Measurements from ENCODE around the gene PTCD3. TPM values are rescaled to one million over a fixed set of nuclear protein-coding genes. Genes with fewer than 3 reads are reported as not detected.

The PTCD3 gene
- total RNA-seq, 1 experiment from 2014 or later: 180 TPM

GRCh38 chr2:86070868-86071267, 35.2 kb upstream of the PTCD3 start:
- DNase-seq: no peak
- Histone ChIP-seq H3K56ac (ENCODE audit: insufficient read length, low read depth, low read length) (no peak overlapping the region), H3K79me2 (ENCODE audit: insufficient read depth, low read length) (no peaks in the 10 kb centered on the region), H2BK20ac (ENCODE audit: low read depth, low read length, poor library complexity, severe bottlenecking) (no peak overlapping the region), H3K23ac (ENCODE audit: insufficient read length, low read depth, low read length) (no peak overlapping the region), H4K5ac (ENCODE audit: insufficient read length, low read depth, low read length) (no peak overlapping the region), H4K20me1 (ENCODE audit: control insufficient read depth, insufficient read depth, insufficient read length) (no peaks in the 10 kb centered on the region), H4K91ac (ENCODE audit: insufficient read length, low read depth, low read length) (no peak overlapping the region), H3K4me1 (ENCODE audit: insufficient read depth, low read length) (no peaks in the 10 kb centered on the region), H3K27ac (ENCODE audit: insufficient read length, low read depth, low read length) (no peak overlapping the region), H3K9me3 (ENCODE audit: control insufficient read depth, low read depth, low read length) (no peaks in the 10 kb centered on the region), H3K18ac (ENCODE audit: insufficient read length, low read depth, low read length) (no peak overlapping the region), H2BK120ac (ENCODE audit: low read depth, low read length, poor library complexity, severe bottlenecking) (no peak overlapping the region), H2AK5ac (ENCODE audit: insufficient read length, low read length) (no peak overlapping the region), H3K9ac (ENCODE audit: extremely low read depth, insufficient read length, low read length) (no peak overlapping the region), H2BK12ac (ENCODE audit: insufficient read length, low read depth, low read length) (no peak overlapping the region), H3K4me2 (ENCODE audit: insufficient read depth, insufficient read length, low read length) (no peak overlapping the region), H3T11ph (ENCODE audit: low read length) (no peak overlapping the region), H2BK15ac (ENCODE audit: low read depth, low read length) (no peak overlapping the region), H3K4ac (ENCODE audit: low read depth, low read length) (no peak overlapping the region), H3K27me3 (ENCODE audit: insufficient read depth, low read length) (no peaks in the 10 kb centered on the region), H2BK5ac (ENCODE audit: insufficient read length, low read length) (no peak overlapping the region), H2AFZ (ENCODE audit: low read length) (no peak overlapping the region), H3K79me1 (ENCODE audit: insufficient read depth, low read depth, low read length, poor library complexity, severe bottlenecking) (no peaks in the 10 kb centered on the region), H4K8ac (replicated peaks; ENCODE audit: insufficient read length, low read depth, low read length) (no peak overlapping the region), H3K23me2 (ENCODE audit: insufficient read length, low read depth, low read length, poor library complexity, severe bottlenecking) (no peaks in the 10 kb centered on the region), H3K14ac (ENCODE audit: insufficient read depth, low read length) (no peak overlapping the region)
- TF ChIP-seq CTCF (conservative IDR thresholded peaks at IDR 0.05): no peak
- Mint-ChIP-seq H3K27ac (no peak overlapping the region; a peak in 1 of 7 replicates), H3K27me3 (ENCODE audit: low read depth) (no peaks in the 10 kb centered on the region), H3K4me1 (no peaks in the 10 kb centered on the region), H3K4me3 (no peak overlapping the region), H3K9me3 (peaks cover 0 to 3% of the 10 kb centered on the region in 2 experiments; a peak in 1 of 5 replicates), H3K36me3 (ENCODE audit: insufficient read depth in 1 of 3, low read depth in 3 of 3) (peaks cover 45 to 91% (median 79%) of the 10 kb centered on the region in 3 experiments; a peak in 6 of 7 replicates)
- WGBS (ENCODE audit: extremely low coverage, insufficient read length, low lambda C conversion rate): no CpG with 5 or more reads among the region's 2 CpGs

Measured in H9 (cell line).